SK-N-SH treated with all-trans-retinoic acid at 6 μM for 48 hours (cell line): ENCODE data around the gene AFAP1.

ENCODE experiments used
- ATAC-seq: fragments of 200-7000 bp; cut with Tn5 transposase; 3 replicates; pipeline ENCODE4 v1.9.1; 2020; ENCODE audit warnings: mild to moderate bottlenecking, moderate library complexity
- ARNTL ChIP-seq: fragments of 450-650 bp; formaldehyde crosslinking; IDR thresholded peaks from 2 replicates; pipeline ENCODE4 v1.5.0; 2020; ENCODE audit warnings: low read depth, mild to moderate bottlenecking, moderate library complexity, borderline replicate concordance
- BACH2 ChIP-seq: fragments of 250-450 bp; sonication (Bioruptor Pico); IDR thresholded peaks from 2 replicates; pipeline ENCODE4 v1.9.0; 2021; ENCODE audit warnings: mild to moderate bottlenecking, borderline replicate concordance
- CSRNP3 ChIP-seq: fragments of 250-450 bp; sonication (Bioruptor Pico); IDR thresholded peaks from 2 replicates; pipeline ENCODE4 v1.5.1; 2021; ENCODE audit warnings: mild to moderate bottlenecking, moderate library complexity
- ESRRG ChIP-seq: fragments of 250-450 bp; sonication (Bioruptor Pico); IDR thresholded peaks from 2 replicates; pipeline ENCODE4 v1.6.1; 2021; ENCODE audit warnings: mild to moderate bottlenecking
- GLIS3 ChIP-seq: fragments of 250-450 bp; sonication (Bioruptor Pico); IDR thresholded peaks from 2 replicates; pipeline ENCODE4 v1.5.0; 2020; ENCODE audit warnings: mild to moderate bottlenecking, moderate library complexity
- ISL1 ChIP-seq: fragments of 250-450 bp; sonication (Bioruptor Pico); IDR thresholded peaks from 2 replicates; pipeline ENCODE4 v2.1.2; 2022; ENCODE audit warnings: mild to moderate bottlenecking, moderate library complexity
- OSR1 ChIP-seq: fragments of 250-450 bp; sonication (Bioruptor Pico); IDR thresholded peaks from 2 replicates; pipeline ENCODE4 v1.8.0; 2022; ENCODE audit warnings: moderate library complexity, mild to moderate bottlenecking, inconsistent platforms
- PPARA ChIP-seq: fragments of 250-450 bp; sonication (Bioruptor Pico); IDR thresholded peaks from 2 replicates; pipeline ENCODE4 v1.5.0; 2020; ENCODE audit warnings: mild to moderate bottlenecking, borderline replicate concordance
- RARB ChIP-seq: fragments of 250-450 bp; sonication (Bioruptor Pico); IDR thresholded peaks from 2 replicates; pipeline ENCODE4 v1.8.0; 2021; ENCODE audit warnings: mild to moderate bottlenecking, moderate library complexity
- SNAI2 ChIP-seq: fragments of 250-450 bp; sonication (Bioruptor Pico); IDR thresholded peaks from 2 replicates; pipeline ENCODE4 v1.5.0; 2020; ENCODE audit warnings: mild to moderate bottlenecking, moderate library complexity
- TCF4 ChIP-seq: fragments of 250-450 bp; sonication (Bioruptor Pico); IDR thresholded peaks from 2 replicates; pipeline ENCODE4 v1.8.0; 2021; ENCODE audit warnings: mild to moderate bottlenecking, moderate library complexity, borderline replicate concordance
- TOX ChIP-seq: fragments of 250-450 bp; sonication (Bioruptor Pico); IDR thresholded peaks from 2 replicates; pipeline ENCODE4 v1.8.0; 2021; ENCODE audit warnings: mild to moderate bottlenecking, moderate library complexity, borderline replicate concordance
- TSHZ2 ChIP-seq: fragments of 250-450 bp; sonication (Bioruptor Pico); IDR thresholded peaks from 2 replicates; pipeline ENCODE4 v1.5.0; 2020; ENCODE audit warnings: mild to moderate bottlenecking, moderate library complexity
- ZC3H10 ChIP-seq: fragments of 250-450 bp; sonication (Bioruptor Pico); IDR thresholded peaks from 2 replicates; pipeline ENCODE4 v1.5.1; 2021; ENCODE audit warnings: mild to moderate bottlenecking, moderate library complexity
- ZFP3 ChIP-seq: fragments of 250-450 bp; sonication (Bioruptor Pico); IDR thresholded peaks from 2 replicates; pipeline ENCODE4 v1.5.0; 2020; ENCODE audit warnings: mild to moderate bottlenecking, moderate library complexity
- ZFP30 ChIP-seq: fragments of 450-650 bp; formaldehyde crosslinking; IDR thresholded peaks from 2 replicates; pipeline ENCODE4 v1.5.0; 2022; ENCODE audit warnings: mild to moderate bottlenecking, moderate library complexity
- ZNF565 ChIP-seq: fragments of 450-650 bp; formaldehyde crosslinking; conservative IDR thresholded peaks from 2 replicates; pipeline ENCODE4 v1.5.0; 2020; ENCODE audit warnings: low read depth, mild to moderate bottlenecking, moderate library complexity
- ZNF70 ChIP-seq: fragments of 450-650 bp; formaldehyde crosslinking; IDR thresholded peaks from 2 replicates; pipeline ENCODE4 v1.5.0; 2020; ENCODE audit warnings: mild to moderate bottlenecking, moderate library complexity
- ZNF8 ChIP-seq: fragments of 450-650 bp; formaldehyde crosslinking; IDR thresholded peaks from 2 replicates; pipeline ENCODE4 v1.5.0; 2020; ENCODE audit warnings: mild to moderate bottlenecking, moderate library complexity

AFAP1 gene

GRCh38 chr4:7779432-7779768 is 160.3 kb downstream of the AFAP1 start:
- no peak for ATAC-seq
- TF ChIP-seq OSR1: no peak
- TF ChIP-seq PPARA: no peak
- no peak for TF ChIP-seq ZNF70 (CRISPR knock-in tag)
- no peak for TF ChIP-seq TCF4 (CRISPR knock-in tag)

GRCh38 chr4:7778510-7779431 is 160.9 kb downstream of the AFAP1 start:
- no peak for ATAC-seq
- TF ChIP-seq ZNF565 (CRISPR knock-in tag): no peak
- no peak for TF ChIP-seq PPARA
- no peak for TF ChIP-seq SNAI2 (CRISPR knock-in tag)
- no peak for TF ChIP-seq OSR1
- no peak for TF ChIP-seq ZFP30 (CRISPR knock-in tag)
- TF ChIP-seq TOX (CRISPR knock-in tag): no peak
- TF ChIP-seq TCF4 (CRISPR knock-in tag): no peak
- TF ChIP-seq ZNF8 (CRISPR knock-in tag): no peak
- no peak for TF ChIP-seq ZNF70 (CRISPR knock-in tag)
- TF ChIP-seq ZFP3 (CRISPR knock-in tag): no peak

- no peak for ATAC-seq
Measured at GRCh38 chr4:7777871-7778509, 161.7 kb downstream of the AFAP1 start.

GRCh38 chr4:7777017-7777710 is 162.5 kb downstream of the AFAP1 start:
- ATAC-seq: no peak
- TF ChIP-seq ZFP3 (CRISPR knock-in tag): no peak
- no peak for TF ChIP-seq ZNF70 (CRISPR knock-in tag)
- no peak for TF ChIP-seq RARB (CRISPR knock-in tag)
- TF ChIP-seq OSR1: no peak
- no peak for TF ChIP-seq ZC3H10 (CRISPR knock-in tag)
- TF ChIP-seq SNAI2 (CRISPR knock-in tag): no peak

More at GRCh38 chr4:7777871-7778509, 161.7 kb downstream of the AFAP1 start:
- TF ChIP-seq ESRRG (CRISPR knock-in tag) (no peak), ZFP3 (CRISPR knock-in tag) (no peak), CSRNP3 (no peak), GLIS3 (CRISPR knock-in tag) (no peak), PPARA (no peak), RARB (CRISPR knock-in tag) (no peak), BACH2 (CRISPR knock-in tag) (no peak), ARNTL (no peak), ZC3H10 (CRISPR knock-in tag) (no peak), TSHZ2 (no peak), ZFP30 (CRISPR knock-in tag) (no peak), ZNF70 (CRISPR knock-in tag) (no peak), SNAI2 (CRISPR knock-in tag) (no peak), ZNF8 (CRISPR knock-in tag) (no peak), ZNF565 (CRISPR knock-in tag) (no peak)

GRCh38 chr4:7775396-7775795 is 164.3 kb downstream of the AFAP1 start:
- no peak for ATAC-seq
- TF ChIP-seq ZFP3 (CRISPR knock-in tag) (no peak), BACH2 (CRISPR knock-in tag) (no peak), ZNF8 (CRISPR knock-in tag) (no peak), ZNF565 (CRISPR knock-in tag) (no peak), ISL1 (CRISPR knock-in tag) (no peak), ZFP30 (CRISPR knock-in tag) (no peak), TSHZ2 (no peak)
